Endometrial microvascular endothelial cells (primary cell): ENCODE results near the gene DNAH5. TPM values are rescaled to one million over a fixed set of nuclear protein-coding genes. Genes with fewer than 3 reads are reported as not detected.
"Not testable (repeated sequence)": the region's sequence is repeated elsewhere in the genome, so short reads cannot be mapped to it uniquely, and the experiment has no call there.

Experiments
- in situ Hi-C: cut with HindIII; loops from 2 replicates; pipeline ENCODE4 v1.10.0; 2017; ENCODE audit warnings: low sequenced_read_pairs, low pct_unique_long_range_greater_than_20kb; ENCODE audit errors: inconsistent ontology term
- total RNA-seq: library from RNA; depleted of rRNA; stranded (reverse); fragments of >200 nt; gene quantifications from one replicate; pipeline ENCODE4 v1.2.3, GENCODE V29; 2015; ENCODE audit errors: inconsistent ontology term

DNAH5 gene
- total RNA-seq, 1 donor from 2014 or later = 1.0 TPM

- in situ Hi-C loops = no loop called here
Observed at GRCh38 chr5:13898569-13898968, 45.9 kb downstream of the DNAH5 start.

DNA sequence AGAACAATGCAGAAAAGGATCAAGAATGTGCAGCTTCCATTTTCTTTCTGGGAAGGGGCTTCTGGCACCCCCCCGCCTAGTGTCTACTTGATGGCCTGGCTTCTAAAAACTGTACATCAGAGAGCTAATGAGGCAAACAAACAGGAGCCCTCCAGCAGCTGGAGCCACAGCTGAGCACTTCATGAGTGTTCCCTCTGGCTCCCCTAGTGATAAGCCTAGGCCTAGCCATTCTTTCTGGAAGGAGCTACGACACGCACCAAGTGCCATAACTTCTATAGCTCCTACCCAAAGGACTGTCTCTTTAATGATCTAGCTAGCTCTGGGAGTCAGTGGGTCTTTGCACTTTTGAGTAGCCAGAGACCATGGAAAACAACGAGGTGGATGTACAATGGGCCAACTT lies 66.1 kb downstream of the DNAH5 start:
- in situ Hi-C loops = no loop called here

DNA sequence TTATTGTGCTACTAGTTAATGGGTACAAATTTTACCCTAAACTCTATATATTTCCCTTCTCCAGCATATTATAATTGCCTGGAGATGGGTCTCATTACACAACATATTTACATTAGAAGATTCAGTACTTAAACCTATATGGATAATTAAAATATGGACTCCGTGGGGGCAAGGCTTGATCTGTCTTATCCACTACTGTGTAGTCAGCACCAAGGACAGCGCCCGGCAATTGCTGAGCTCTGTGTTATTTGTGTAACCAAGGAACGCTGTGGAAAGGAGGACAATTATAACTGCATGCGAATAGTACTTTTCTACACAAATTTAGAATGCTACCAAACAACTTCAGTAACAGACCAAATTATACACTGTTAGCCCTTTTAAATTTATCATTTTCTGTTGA lies 77.7 kb downstream of the DNAH5 start:
- in situ Hi-C loops = no loop called here

GRCh38 chr5:13865312-13865711 lies 79.2 kb downstream of the DNAH5 start:
- in situ Hi-C loops = no loop called here

DNA sequence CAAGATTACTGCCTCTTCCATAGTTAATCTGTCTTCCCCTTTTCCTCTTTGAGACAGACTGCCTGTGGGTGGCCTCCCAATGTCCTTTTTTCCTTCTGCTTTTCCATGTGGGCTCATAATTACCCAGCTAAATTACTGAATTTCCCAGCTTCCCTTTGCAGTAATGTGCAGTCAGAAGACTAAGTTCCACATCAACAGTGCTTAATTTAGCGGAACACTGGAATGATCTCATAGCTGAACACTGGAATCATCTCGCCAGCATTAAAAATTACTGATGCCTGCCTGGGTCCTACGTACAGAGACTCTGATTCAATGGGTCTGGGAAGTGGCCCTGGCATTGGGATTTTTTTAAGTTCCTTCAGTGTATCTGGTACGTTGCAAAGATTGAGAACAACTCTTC lies 84.3 kb downstream of the DNAH5 start:
- in situ Hi-C loops = no loop called here

DNA sequence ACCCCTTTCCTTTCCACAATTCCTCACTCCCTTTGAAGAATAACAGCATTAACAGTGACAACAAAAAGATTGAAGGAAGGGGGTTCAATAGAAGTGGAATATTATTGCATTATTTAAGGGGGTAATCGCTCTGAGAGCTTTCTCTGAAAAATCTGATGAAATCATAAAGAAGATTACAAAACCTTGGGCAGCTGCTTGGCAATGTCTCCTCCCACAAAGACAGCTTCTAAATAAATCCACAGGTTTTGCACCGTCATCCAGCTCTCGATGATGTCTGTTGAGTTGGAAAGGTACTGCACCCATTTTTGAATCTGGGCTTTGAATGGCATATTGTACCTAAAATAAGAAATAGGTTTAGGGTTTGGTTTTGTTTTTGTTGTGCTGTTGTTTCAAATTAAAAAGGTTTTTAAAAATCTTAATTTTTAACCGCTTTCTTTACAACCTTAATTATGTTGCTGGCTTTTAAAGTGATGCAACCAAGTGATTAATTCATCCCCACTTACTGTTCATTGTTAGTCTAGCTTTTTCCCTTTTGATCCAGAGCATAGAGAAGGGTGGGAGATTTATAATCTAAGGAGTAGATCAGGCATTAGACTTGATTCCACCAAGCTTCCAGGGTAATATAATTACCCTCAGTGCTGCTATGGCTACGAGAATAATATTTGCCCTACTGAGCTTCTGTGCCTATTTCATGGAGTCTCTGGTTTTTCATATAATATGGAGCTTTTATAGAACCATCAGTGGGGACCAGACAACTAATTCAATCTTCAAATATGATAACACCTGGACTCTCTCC lies 85.0 kb downstream of the DNAH5 start:
- in situ Hi-C loops = no loop called here

DNA sequence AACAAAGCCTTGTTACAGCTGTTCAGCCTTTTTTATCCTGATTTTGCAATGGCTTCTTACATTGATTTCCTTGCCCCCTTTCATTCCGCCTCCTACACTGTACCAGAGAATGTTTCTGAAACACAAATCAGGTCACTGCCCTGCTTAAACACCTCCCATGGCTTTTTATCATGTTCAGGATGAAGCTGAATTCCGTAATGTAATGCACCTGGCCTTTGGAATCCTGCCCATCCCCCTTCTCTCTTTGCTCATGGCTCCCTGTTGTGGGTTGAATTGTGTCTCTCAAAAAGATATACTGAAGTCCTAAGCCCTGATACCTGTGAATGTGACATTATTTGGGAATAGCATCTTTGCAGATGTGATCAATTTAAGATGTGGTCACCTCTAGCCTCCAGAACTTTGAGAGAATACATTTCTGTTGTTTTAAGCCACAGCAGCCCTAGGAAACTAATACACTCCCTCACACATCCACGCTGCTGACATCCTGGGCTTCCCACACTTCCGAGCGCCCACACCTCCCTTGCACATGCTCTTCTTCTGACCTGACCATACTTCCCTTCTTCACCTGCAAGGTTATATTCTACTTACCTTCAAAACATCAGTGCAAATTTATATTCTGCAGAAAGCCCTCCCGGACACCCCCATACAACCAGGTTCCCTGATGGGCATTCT lies 101.2 kb downstream of the DNAH5 start:
- in situ Hi-C loops = no loop called here

- in situ Hi-C loops = no loop called here
Observed at GRCh38 chr5:13833440-13833839, 111.0 kb downstream of the DNAH5 start.

- in situ Hi-C loops = no loop called here
Observed at GRCh38 chr5:13831351-13831750, 113.1 kb downstream of the DNAH5 start.

DNA sequence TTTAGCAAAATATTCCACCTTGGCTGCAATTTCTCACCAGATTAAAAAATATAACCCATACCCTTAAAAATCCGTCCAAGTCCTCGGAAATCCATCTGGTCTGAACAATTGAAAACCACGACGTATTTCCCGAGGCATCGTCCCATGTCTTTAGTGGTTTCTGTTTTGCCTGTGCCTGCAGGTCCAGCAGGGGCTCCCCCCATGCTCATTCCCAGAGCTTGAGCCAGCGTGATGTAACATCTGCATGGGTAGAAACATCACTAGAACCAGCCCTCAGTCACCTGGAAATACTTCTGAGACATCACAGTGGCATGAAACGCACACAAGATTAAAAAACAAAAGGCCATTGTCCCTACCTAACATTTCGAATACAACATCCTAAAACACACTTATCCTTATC lies 114.0 kb downstream of the DNAH5 start:
- in situ Hi-C loops = no loop called here

- in situ Hi-C loops = no loop called here
Observed at GRCh38 chr5:13821366-13821765, 123.1 kb downstream of the DNAH5 start.

- in situ Hi-C loops = no loop called here
Observed at GRCh38 chr5:13816126-13816525, 128.4 kb downstream of the DNAH5 start.

GRCh38 chr5:13814301-13814700 lies 130.2 kb downstream of the DNAH5 start:
- in situ Hi-C loops = no loop called here

- in situ Hi-C loops = no loop called here
Observed at GRCh38 chr5:13809921-13810320, 134.6 kb downstream of the DNAH5 start.

GRCh38 chr5:13804336-13804735 lies 140.2 kb downstream of the DNAH5 start:
- in situ Hi-C loops = no loop called here

- in situ Hi-C loops = not testable (repeated sequence)
Observed at GRCh38 chr5:13798569-13798968, 145.9 kb downstream of the DNAH5 start.

- in situ Hi-C loops = no loop called here
Observed at GRCh38 chr5:13785781-13786415, 158.6 kb downstream of the DNAH5 start.

GRCh38 chr5:13783726-13784125 lies 160.8 kb downstream of the DNAH5 start:
- in situ Hi-C loops = no loop called here

GRCh38 chr5:13780081-13780480 lies 164.4 kb downstream of the DNAH5 start:
- in situ Hi-C loops = no loop called here

- in situ Hi-C loops = no loop called here
Observed at GRCh38 chr5:13773649-13774048, 170.8 kb downstream of the DNAH5 start.
